Tibial nerve (tissue), 4 donors: Measurements from ENCODE around the gene STAC3.

Experiments
- CTCF ChIP-seq, 5 experiments: fragments of 200-600 bp in 3 of 5; fragments of 450-650 bp in 2 of 5; sonication (generic) in 3 of 5; IDR thresholded peaks; one replicate each; pipeline ENCODE4 v1.5.1; 2016 to 2019; ENCODE audit warnings: antibody characterized with exemption in 5 of 5, mild to moderate bottlenecking in 3 of 5, moderate library complexity in 2 of 5
- EP300 ChIP-seq, 2 donors: sonication (generic); formaldehyde crosslinking; IDR thresholded peaks; one replicate each; pipeline ENCODE4 v1.6.1; 2017; ENCODE audit warnings: antibody characterized with exemption in 2 of 2, mild to moderate bottlenecking in 1 of 2
- POLR2A ChIP-seq, 2 donors: fragments of 450-650 bp; IDR thresholded peaks; one replicate each; pipeline ENCODE4 v1.6.1; 2017; ENCODE audit warnings: antibody characterized with exemption in 2 of 2, mild to moderate bottlenecking in 2 of 2, moderate library complexity in 2 of 2

GRCh38 chr12:57262126-57262822 lies 11.3 kb upstream of the STAC3 start:
- TF ChIP-seq CTCF (IDR thresholded peaks at IDR 0.05), result no peak
- TF ChIP-seq POLR2A (IDR thresholded peaks at IDR 0.05), result no peak
- no peak for TF ChIP-seq EP300 (IDR thresholded peaks at IDR 0.05)
